Neural progenitor cell (in vitro differentiated cells): Measurements from ENCODE around the gene GUCA2B.

Source experiments
- CTCF ChIP-seq: fragments of 200-600 bp; sonication (generic); IDR thresholded peaks from 2 replicates; pipeline ENCODE4 v1.5.1; 2017; ENCODE audit warnings: antibody characterized with exemption, mild to moderate bottlenecking
- EZH2phosphoT487 ChIP-seq: fragments of 200-600 bp; sonication (generic); IDR thresholded peaks from 2 replicates; pipeline ENCODE4 v1.6.1; 2017; ENCODE audit warnings: antibody characterized with exemption

GRCh38 chr1:42172381-42173133 lies 19.3 kb downstream of the GUCA2B start:
- TF ChIP-seq CTCF (no peak), EZH2phosphoT487 (no peak)
